H1 (cell line): ENCODE results near the gene TSGA10IP. TPM values are rescaled to one million over a fixed set of nuclear protein-coding genes. Genes with fewer than 3 reads are reported as not detected.

Source experiments
- CBX8 ChIP-seq: fragments of 300-800, 300-1000 bp; sonication (generic); IDR thresholded peaks from 2 replicates; pipeline ENCODE4 v1.7.1; 2016; ENCODE audit warnings: low read depth, low read length, borderline replicate concordance
- E2F6 ChIP-seq: IDR thresholded peaks from 2 replicates; pipeline ENCODE4 v1.6.1; 2012; ENCODE audit warnings: inconsistent platforms
- KDM1A ChIP-seq: fragments of 200-600, 300-600 bp; sonication (generic); IDR thresholded peaks from 2 replicates; pipeline ENCODE4 v1.7.1; 2016; ENCODE audit warnings: mild to moderate bottlenecking, low read length, borderline replicate concordance
- MAX ChIP-seq: IDR thresholded peaks from 2 replicates; pipeline ENCODE4 v1.6.1; 2012; ENCODE audit warnings: inconsistent platforms
- POLR2A ChIP-seq, 2 experiments: IDR thresholded peaks; 1 replicate in 1 of 2; 2 replicates in 1 of 2; pipeline ENCODE4 v1.6.1; 2011; ENCODE audit warnings: low read depth in 2 of 2, low read length in 2 of 2, mild to moderate bottlenecking in 2 of 2; ENCODE audit errors: control extremely low read depth in 1 of 2
- SAP30 ChIP-seq: fragments of 300-600 bp; sonication (generic); IDR thresholded peaks from 2 replicates; pipeline ENCODE4 v1.7.1; 2012; ENCODE audit warnings: low read length, moderate library complexity, mild to moderate bottlenecking, inconsistent platforms; ENCODE audit not compliant: insufficient read depth, insufficient replicate concordance
- polyA plus RNA-seq, 7 experiments: library from polyadenylated mRNA; depleted of rRNA in 3 of 7; stranded (reverse) in 5 of 7; unstranded in 2 of 7; fragments of >200 nt in 5 of 7; fragments of 200-250 nt in 2 of 7; gene quantifications; 1 replicate in 5 of 7; 2 replicates in 1 of 7; 4 replicates in 1 of 7; pipeline versions ENCODE4 v1.2.1 to v1.2.3, GENCODE V29; 2011 to 2013; ENCODE audit warnings: missing spikeins in 2 of 7, mixed read lengths in 2 of 7
- total RNA-seq: library from RNA; stranded (reverse); fragmentation: NEBNext Ultra II Directional; extraction: Animal tissue kit (Norgen Biotek cat#: 25700); gene quantifications from 2 replicates; pipeline ENCODE4 v1.2.1, GENCODE V29; 2021

The TSGA10IP gene
- total and polyA plus RNA-seq, 2 of the 8 experiments (the other 6 are each of a cell fraction or from before 2014, with no cell fraction given), result 1.9 to 6.0 TPM

- no peak for TF ChIP-seq KDM1A
- TF ChIP-seq E2F6, result no peak
- TF ChIP-seq SAP30, result no peak
- TF ChIP-seq MAX, result no peak
- no peak for TF ChIP-seq CBX8
- no peak for TF ChIP-seq POLR2A (IDR thresholded peaks at IDR 0.05; ENCODE audit: control extremely low read depth in 1 of 2, low read depth in 2 of 2, low read length in 2 of 2)
Measured at GRCh38 chr11:65972116-65972515, 26.8 kb downstream of the TSGA10IP start (continued).
